Panc1 (cell line): Measurements from ENCODE around the gene ITM2C. TPM values are rescaled to one million over a fixed set of nuclear protein-coding genes. Genes with fewer than 3 reads are reported as not detected.

Source experiments
- ATAC-seq: fragments of 200-7000 bp; cut with Tn5 transposase; 2 replicates; pipeline ENCODE4 v1.9.1; 2020; ENCODE audit warnings: mild to moderate bottlenecking, moderate library complexity
- BruUV-seq: library from RNA; stranded (reverse); fragments of 400-500 nt; replicated peaks from 2 replicates; lab custom pipeline; 2021; lab: Mats Ljungman, UMichigan
- CTCF ChIA-PET: fragments of 300-600 bp; sonication (Branson Sonifier 250); formaldehyde crosslinking; loops from one replicate; lab custom pipeline; 2022; ENCODE audit warnings: antibody characterized with exemption; lab: Charles Lee
- POLR2A ChIA-PET: fragments of 300-600 bp; sonication (Branson Sonifier 250); formaldehyde crosslinking; loops from one replicate; lab custom pipeline; 2022; ENCODE audit warnings: antibody characterized with exemption; lab: Charles Lee
- DNase-seq: peaks from one replicate; pipeline ENCODE4 v3.0.0-alpha.2; 2010; ENCODE audit warnings: low read depth, low spot score
- H3K27ac ChIP-seq: 2 replicates; pipeline ENCODE4 v1.5.1; 2011; ENCODE audit warnings: mild to moderate bottlenecking, low read length, inconsistent platforms
- H3K27me3 ChIP-seq: fragments of 200-500 bp; sonication (Bioruptor generic); 2 replicates; pipeline ENCODE4 v1.6.0; 2014; ENCODE audit warnings: low read length, inconsistent platforms; ENCODE audit not compliant: control insufficient read depth, insufficient read depth
- H3K36me3 ChIP-seq: fragments of 200-500 bp; sonication (Bioruptor generic); 2 replicates; pipeline ENCODE4 v1.5.1; 2014; ENCODE audit warnings: inconsistent platforms, mild to moderate bottlenecking, low read length, moderate library complexity; ENCODE audit not compliant: control insufficient read depth, insufficient read depth
- H3K4me1 ChIP-seq: 2 replicates; pipeline ENCODE4 v1.5.1; 2011; ENCODE audit warnings: inconsistent platforms, mild to moderate bottlenecking, low read length, moderate library complexity; ENCODE audit not compliant: control insufficient read depth, insufficient read depth
- H3K4me3 ChIP-seq, 2 experiments: 2 replicates each; pipeline ENCODE4 v1.5.1; 2011 to 2012; ENCODE audit warnings: low read depth in 2 of 2, low read length in 2 of 2, mild to moderate bottlenecking in 2 of 2, inconsistent platforms in 1 of 2, moderate library complexity in 1 of 2
- H3K9me3 ChIP-seq: fragments of 200-500 bp; sonication (Bioruptor generic); 2 replicates; pipeline ENCODE4 v1.5.1; 2014; ENCODE audit warnings: low read depth, mild to moderate bottlenecking, inconsistent platforms, low read length, moderate library complexity; ENCODE audit not compliant: control insufficient read depth, insufficient read depth
- CTCF ChIP-seq: fragments of 450-650 bp; IDR thresholded peaks from 2 replicates; pipeline ENCODE4 v1.5.1; 2017; ENCODE audit warnings: mild to moderate bottlenecking
- POLR2AphosphoS5 ChIP-seq: IDR thresholded peaks from 2 replicates; pipeline ENCODE4 v1.6.1; 2012; ENCODE audit warnings: mild to moderate bottlenecking, low read depth, low read length, moderate library complexity
- REST ChIP-seq, 2 experiments: IDR thresholded peaks; 2 replicates each; pipeline ENCODE4 v1.6.1; 2011 to 2012; ENCODE audit warnings: low read depth in 2 of 2, control low read depth in 1 of 2, low read length in 1 of 2, mild to moderate bottlenecking in 1 of 2, moderate library complexity in 1 of 2; ENCODE audit not compliant: insufficient read depth in 1 of 2
- SIN3A ChIP-seq: IDR thresholded peaks from 2 replicates; pipeline ENCODE4 v1.6.1; 2012; ENCODE audit warnings: low read depth, mild to moderate bottlenecking, low read length, moderate library complexity, borderline replicate concordance; ENCODE audit not compliant: insufficient read depth
- TCF7L2 ChIP-seq: IDR thresholded peaks from 2 replicates; pipeline ENCODE4 v1.6.1; 2011; ENCODE audit warnings: mild to moderate bottlenecking, low read depth, low read length, inconsistent platforms
- in situ Hi-C: cut with HindIII; loops from 2 replicates; pipeline ENCODE4 v1.10.0; 2016; ENCODE audit warnings: low sequenced_read_pairs, low pct_unique_long_range_greater_than_20kb
- intact Hi-C: fragments of 100-400 bp; cut with micrococcal nuclease; formaldehyde crosslinking; loops from one replicate; pipeline ENCODE4 v1.10.0; 2022; ENCODE audit not compliant: unreplicated experiment
- total RNA-seq: library from RNA; stranded (reverse); gene quantifications from one replicate; pipeline ENCODE4 v1.2.1, GENCODE V29; 2021; ENCODE audit not compliant: unreplicated experiment

Gene ITM2C
- total RNA-seq, 1 experiment from 2014 or later: 114 TPM

GRCh38 chr2:230873661-230874401 lies 9.1 kb downstream of the ITM2C start:
- BruUV-seq: no TSS peak
- no peak overlapping the region for H3K27ac ChIP-seq
- H3K36me3 ChIP-seq: no peaks in the 10 kb centered on the region
- ATAC-seq (no peak), DNase-seq (no peak)
- H3K9me3 ChIP-seq: no peaks in the 10 kb centered on the region
- intact Hi-C loops: no loop called here
- CTCF ChIA-PET: no interaction called here
- no peaks in the 10 kb centered on the region for H3K27me3 ChIP-seq
- in situ Hi-C loops: no loop called here
- H3K4me3 ChIP-seq: no peak overlapping the region
- TF ChIP-seq CTCF (no peak), SIN3A (no peak), REST (IDR thresholded peaks at IDR 0.05; ENCODE audit: insufficient read depth in 1 of 2, low read depth in 2 of 2, low read length in 1 of 2) (no peak), POLR2AphosphoS5 (no peak), TCF7L2 (no peak)
- peaks cover 33% of the 10 kb centered on the region for H3K4me1 ChIP-seq
- POLR2A ChIA-PET: no interaction called here

- H3K9me3 ChIP-seq: no peaks in the 10 kb centered on the region
- CTCF ChIA-PET: no interaction called here
- ATAC-seq: no peak
- BruUV-seq: no TSS peak
- DNase-seq: no peak
- peaks cover 26% of the 10 kb centered on the region for H3K4me1 ChIP-seq
- in situ Hi-C loops (no loop called here), intact Hi-C loops (no loop called here)
- no peak overlapping the region for H3K4me3 ChIP-seq
- H3K27ac ChIP-seq: no peak overlapping the region
- TF ChIP-seq SIN3A: no peak
- TF ChIP-seq POLR2AphosphoS5: no peak
- TF ChIP-seq REST (IDR thresholded peaks at IDR 0.05; ENCODE audit: insufficient read depth in 1 of 2, low read depth in 2 of 2, low read length in 1 of 2): no peak
- no peak for TF ChIP-seq TCF7L2
- TF ChIP-seq CTCF: no peak
- H3K27me3 ChIP-seq: no peaks in the 10 kb centered on the region
- POLR2A ChIA-PET: no interaction called here
- H3K36me3 ChIP-seq: no peaks in the 10 kb centered on the region
Observed at GRCh38 chr2:230874456-230874855, 9.7 kb downstream of the ITM2C start.
